DND-41 (cell line): Measurements from ENCODE around the gene RSAD2.

Experiments used
- ATAC-seq: fragments of 200-7000 bp; cut with Tn5 transposase; 3 replicates; pipeline ENCODE4 v1.9.1; 2021; ENCODE audit warnings: low read depth; ENCODE audit not compliant: insufficient read depth
- DNase-seq: peaks from one replicate; pipeline ENCODE4 v3.0.0-alpha.2; 2020
- H2AFZ ChIP-seq: 2 replicates; pipeline ENCODE4 v1.6.0; 2012; ENCODE audit warnings: low read depth, low read length
- H3K27ac ChIP-seq: 2 replicates; pipeline ENCODE4 v1.5.1; 2012; ENCODE audit warnings: low read length, inconsistent platforms
- H3K27me3 ChIP-seq: fragments of 200-600 bp; sonication (generic); 2 replicates; pipeline ENCODE4 v1.6.0; 2012; ENCODE audit warnings: low read length, mild to moderate bottlenecking, inconsistent platforms; ENCODE audit not compliant: insufficient read depth, poor library complexity
- H3K36me3 ChIP-seq: 2 replicates; pipeline ENCODE4 v1.5.1; 2012; ENCODE audit warnings: low read length, inconsistent platforms; ENCODE audit not compliant: insufficient read depth
- H3K4me1 ChIP-seq: 2 replicates; pipeline ENCODE4 v1.5.1; 2012; ENCODE audit warnings: mild to moderate bottlenecking, low read length; ENCODE audit not compliant: insufficient read depth
- H3K4me2 ChIP-seq: 2 replicates; pipeline ENCODE4 v1.6.0; 2012; ENCODE audit warnings: mild to moderate bottlenecking, moderate library complexity, low read length, inconsistent platforms; ENCODE audit not compliant: insufficient read depth
- H3K4me3 ChIP-seq, 2 experiments: fragments of 200-600 bp in 1 of 2; shearing (Covaris generic) in 1 of 2; 2 replicates each; pipeline ENCODE4 v1.5.1; 2012 to 2016; ENCODE audit warnings: inconsistent platforms in 2 of 2, low read length in 2 of 2, mild to moderate bottlenecking in 2 of 2, low read depth in 1 of 2, moderate library complexity in 1 of 2
- H3K79me2 ChIP-seq: 2 replicates; pipeline ENCODE4 v1.6.0; 2012; ENCODE audit warnings: low read length, inconsistent platforms; ENCODE audit not compliant: insufficient read depth
- H3K9ac ChIP-seq: 2 replicates; pipeline ENCODE4 v1.6.0; 2012; ENCODE audit warnings: low read depth, mild to moderate bottlenecking, inconsistent platforms, low read length, moderate library complexity
- H3K9me3 ChIP-seq: 2 replicates; pipeline ENCODE4 v1.5.1; 2012; ENCODE audit warnings: low read length, moderate library complexity, mild to moderate bottlenecking, inconsistent platforms; ENCODE audit not compliant: insufficient read depth, severe bottlenecking
- H4K20me1 ChIP-seq: 2 replicates; pipeline ENCODE4 v1.6.0; 2012; ENCODE audit warnings: low read length; ENCODE audit not compliant: insufficient read depth
- CTCF ChIP-seq: IDR thresholded peaks from 2 replicates; pipeline ENCODE4 v1.5.1; 2012; ENCODE audit warnings: borderline replicate concordance, low read length, moderate library complexity, mild to moderate bottlenecking; ENCODE audit not compliant: poor library complexity, severe bottlenecking; ENCODE audit errors: extremely low read depth
- EZH2 ChIP-seq: IDR thresholded peaks from 3 replicates; pipeline ENCODE4 v1.6.1; 2012; ENCODE audit warnings: borderline replicate concordance, low read depth, mild to moderate bottlenecking, moderate library complexity, low read length, inconsistent platforms; ENCODE audit not compliant: severe bottlenecking

The RSAD2 gene

GRCh38 chr2:6872394-6872793, 5.2 kb upstream of the RSAD2 start:
- H3K4me2 ChIP-seq: no peak overlapping the region
- DNase-seq (no peak), ATAC-seq (no peak)

GRCh38 chr2:6874032-6874431, 3.5 kb upstream of the RSAD2 start:
- Histone ChIP-seq H3K27me3 (no peaks in the 10 kb centered on the region), H3K9ac (no peak overlapping the region), H3K4me3 (no peak overlapping the region), H3K9me3 (peaks cover 6% of the 10 kb centered on the region), H3K36me3 (no peaks in the 10 kb centered on the region), H3K79me2 (peaks cover 10% of the 10 kb centered on the region), H3K27ac (no peak overlapping the region), H3K4me1 (peaks cover 52% of the 10 kb centered on the region), H2AFZ (no peak overlapping the region), H4K20me1 (no peaks in the 10 kb centered on the region), H3K4me2 (no peak overlapping the region)
- TF ChIP-seq EZH2 (no peak), CTCF (no peak)
- ATAC-seq (no peak), DNase-seq (no peak)

More at GRCh38 chr2:6872394-6872793, 5.2 kb upstream of the RSAD2 start:
- Histone ChIP-seq H4K20me1 (no peaks in the 10 kb centered on the region), H3K79me2 (no peaks in the 10 kb centered on the region), H3K9ac (no peak overlapping the region), H3K4me1 (peaks cover 41% of the 10 kb centered on the region), H3K4me3 (no peak overlapping the region), H2AFZ (no peak overlapping the region), H3K9me3 (peaks cover 6% of the 10 kb centered on the region), H3K27me3 (no peaks in the 10 kb centered on the region), H3K36me3 (no peaks in the 10 kb centered on the region), H3K27ac (no peak overlapping the region)
- TF ChIP-seq CTCF: no peak
- no peak for TF ChIP-seq EZH2

GRCh38 chr2:6876309-6876708, 1.3 kb upstream of the RSAD2 start:
- DNase-seq (no peak), ATAC-seq (no peak)
- H3K27ac ChIP-seq: peak overlapping the region; percentile 85
- peak overlapping the region; percentile 76 for H3K4me2 ChIP-seq
- H3K9ac ChIP-seq: peak overlapping the region; percentile 55; the same call in 1 of the 2 replicates
- H4K20me1 ChIP-seq: no peaks in the 10 kb centered on the region
- H3K36me3 ChIP-seq: no peaks in the 10 kb centered on the region
- peak overlapping the region in 1 of 2 experiments; percentile 57; a peak in 1 of 4 replicates for H3K4me3 ChIP-seq
- H3K27me3 ChIP-seq: no peaks in the 10 kb centered on the region
- no peak overlapping the region for H2AFZ ChIP-seq
- H3K79me2 ChIP-seq: peaks cover 18% of the 10 kb centered on the region
- peaks cover 6% of the 10 kb centered on the region for H3K9me3 ChIP-seq
- peaks cover 71% of the 10 kb centered on the region for H3K4me1 ChIP-seq
- no peak for TF ChIP-seq CTCF
- TF ChIP-seq EZH2: no peak

GRCh38 chr2:6878549-6878948, 972 bp downstream of the RSAD2 start:
- TF ChIP-seq EZH2: no peak
- TF ChIP-seq CTCF: no peak
- Histone ChIP-seq H3K4me2 (peak overlapping the region; percentile 76), H4K20me1 (no peaks in the 10 kb centered on the region), H3K27me3 (no peaks in the 10 kb centered on the region), H2AFZ (no peak overlapping the region), H3K27ac (peak overlapping the region; percentile 85), H3K9ac (peak overlapping the region; percentile 55), H3K9me3 (peaks cover 6% of the 10 kb centered on the region), H3K4me3 (peak overlapping the region in 1 of 2 experiments; percentile 57; a peak in 2 of 4 replicates), H3K4me1 (peaks cover 74% of the 10 kb centered on the region), H3K79me2 (peaks cover 33% of the 10 kb centered on the region), H3K36me3 (no peaks in the 10 kb centered on the region)
- ATAC-seq (no peak), DNase-seq (no peak)
